SK-N-SH treated with all-trans-retinoic acid at 6 μM for 48 hours (cell line): ENCODE measurements around the gene LRP8.

Source experiments
- ARNTL ChIP-seq: fragments of 450-650 bp; formaldehyde crosslinking; IDR thresholded peaks from 2 replicates; pipeline ENCODE4 v1.5.0; 2020; ENCODE audit warnings: low read depth, mild to moderate bottlenecking, moderate library complexity, borderline replicate concordance
- CSDC2 ChIP-seq: fragments of 250-450 bp; sonication (Bioruptor Pico); IDR thresholded peaks from 2 replicates; pipeline ENCODE4 v1.5.0; 2020; ENCODE audit warnings: mild to moderate bottlenecking, moderate library complexity
- ESRRG ChIP-seq: fragments of 250-450 bp; sonication (Bioruptor Pico); IDR thresholded peaks from 2 replicates; pipeline ENCODE4 v1.6.1; 2021; ENCODE audit warnings: mild to moderate bottlenecking
- ISL1 ChIP-seq: fragments of 250-450 bp; sonication (Bioruptor Pico); IDR thresholded peaks from 2 replicates; pipeline ENCODE4 v2.1.2; 2022; ENCODE audit warnings: mild to moderate bottlenecking, moderate library complexity
- RARB ChIP-seq: fragments of 250-450 bp; sonication (Bioruptor Pico); IDR thresholded peaks from 2 replicates; pipeline ENCODE4 v1.8.0; 2021; ENCODE audit warnings: mild to moderate bottlenecking, moderate library complexity
- ZFP3 ChIP-seq: fragments of 250-450 bp; sonication (Bioruptor Pico); IDR thresholded peaks from 2 replicates; pipeline ENCODE4 v1.5.0; 2020; ENCODE audit warnings: mild to moderate bottlenecking, moderate library complexity
- ZFP30 ChIP-seq: fragments of 450-650 bp; formaldehyde crosslinking; IDR thresholded peaks from 2 replicates; pipeline ENCODE4 v1.5.0; 2022; ENCODE audit warnings: mild to moderate bottlenecking, moderate library complexity
- ZNF8 ChIP-seq: fragments of 450-650 bp; formaldehyde crosslinking; IDR thresholded peaks from 2 replicates; pipeline ENCODE4 v1.5.0; 2020; ENCODE audit warnings: mild to moderate bottlenecking, moderate library complexity
- TF ChIP-seq, protein P1 (sequence below): fragments of 250-450 bp; sonication (Bioruptor Pico); IDR thresholded peaks from 2 replicates; pipeline ENCODE4 v1.5.0; 2020; ENCODE audit warnings: mild to moderate bottlenecking, moderate library complexity
- TF ChIP-seq, protein P2 (sequence below): fragments of 250-450 bp; sonication (Bioruptor Pico); IDR thresholded peaks from 2 replicates; pipeline ENCODE4 v1.8.0; 2020; ENCODE audit warnings: mild to moderate bottlenecking, moderate library complexity, borderline replicate concordance

DNA sequence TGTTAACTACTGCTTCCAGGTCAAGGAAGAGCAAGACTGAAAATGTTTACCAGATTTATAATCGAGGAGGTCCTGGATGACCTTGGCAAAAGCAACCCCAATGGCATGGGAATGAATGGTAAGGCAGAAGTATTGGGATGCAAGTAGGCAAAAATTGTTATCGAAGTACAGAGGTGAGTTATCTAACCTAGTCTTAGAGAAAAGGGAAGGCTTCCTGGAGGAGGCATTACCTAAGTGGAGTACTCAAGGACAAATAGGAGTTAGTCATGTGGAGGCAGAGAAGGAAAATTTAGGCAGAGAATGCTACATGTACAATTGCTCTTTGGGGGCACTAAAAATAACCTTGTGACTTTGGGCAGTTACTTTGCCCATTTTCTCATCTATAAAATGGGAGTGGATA lies 86.0 kb downstream of the LRP8 start:
- TF ChIP-seq, protein P1, sequence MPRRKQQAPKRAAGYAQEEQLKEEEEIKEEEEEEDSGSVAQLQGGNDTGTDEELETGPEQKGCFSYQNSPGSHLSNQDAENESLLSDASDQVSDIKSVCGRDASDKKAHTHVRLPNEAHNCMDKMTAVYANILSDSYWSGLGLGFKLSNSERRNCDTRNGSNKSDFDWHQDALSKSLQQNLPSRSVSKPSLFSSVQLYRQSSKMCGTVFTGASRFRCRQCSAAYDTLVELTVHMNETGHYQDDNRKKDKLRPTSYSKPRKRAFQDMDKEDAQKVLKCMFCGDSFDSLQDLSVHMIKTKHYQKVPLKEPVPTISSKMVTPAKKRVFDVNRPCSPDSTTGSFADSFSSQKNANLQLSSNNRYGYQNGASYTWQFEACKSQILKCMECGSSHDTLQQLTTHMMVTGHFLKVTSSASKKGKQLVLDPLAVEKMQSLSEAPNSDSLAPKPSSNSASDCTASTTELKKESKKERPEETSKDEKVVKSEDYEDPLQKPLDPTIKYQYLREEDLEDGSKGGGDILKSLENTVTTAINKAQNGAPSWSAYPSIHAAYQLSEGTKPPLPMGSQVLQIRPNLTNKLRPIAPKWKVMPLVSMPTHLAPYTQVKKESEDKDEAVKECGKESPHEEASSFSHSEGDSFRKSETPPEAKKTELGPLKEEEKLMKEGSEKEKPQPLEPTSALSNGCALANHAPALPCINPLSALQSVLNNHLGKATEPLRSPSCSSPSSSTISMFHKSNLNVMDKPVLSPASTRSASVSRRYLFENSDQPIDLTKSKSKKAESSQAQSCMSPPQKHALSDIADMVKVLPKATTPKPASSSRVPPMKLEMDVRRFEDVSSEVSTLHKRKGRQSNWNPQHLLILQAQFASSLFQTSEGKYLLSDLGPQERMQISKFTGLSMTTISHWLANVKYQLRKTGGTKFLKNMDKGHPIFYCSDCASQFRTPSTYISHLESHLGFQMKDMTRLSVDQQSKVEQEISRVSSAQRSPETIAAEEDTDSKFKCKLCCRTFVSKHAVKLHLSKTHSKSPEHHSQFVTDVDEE = no peak
- no peak for TF ChIP-seq ZFP3 (CRISPR knock-in tag)
- no peak for TF ChIP-seq ZNF8
- TF ChIP-seq ZFP30 (CRISPR knock-in tag) = no peak
- TF ChIP-seq, protein P2, sequence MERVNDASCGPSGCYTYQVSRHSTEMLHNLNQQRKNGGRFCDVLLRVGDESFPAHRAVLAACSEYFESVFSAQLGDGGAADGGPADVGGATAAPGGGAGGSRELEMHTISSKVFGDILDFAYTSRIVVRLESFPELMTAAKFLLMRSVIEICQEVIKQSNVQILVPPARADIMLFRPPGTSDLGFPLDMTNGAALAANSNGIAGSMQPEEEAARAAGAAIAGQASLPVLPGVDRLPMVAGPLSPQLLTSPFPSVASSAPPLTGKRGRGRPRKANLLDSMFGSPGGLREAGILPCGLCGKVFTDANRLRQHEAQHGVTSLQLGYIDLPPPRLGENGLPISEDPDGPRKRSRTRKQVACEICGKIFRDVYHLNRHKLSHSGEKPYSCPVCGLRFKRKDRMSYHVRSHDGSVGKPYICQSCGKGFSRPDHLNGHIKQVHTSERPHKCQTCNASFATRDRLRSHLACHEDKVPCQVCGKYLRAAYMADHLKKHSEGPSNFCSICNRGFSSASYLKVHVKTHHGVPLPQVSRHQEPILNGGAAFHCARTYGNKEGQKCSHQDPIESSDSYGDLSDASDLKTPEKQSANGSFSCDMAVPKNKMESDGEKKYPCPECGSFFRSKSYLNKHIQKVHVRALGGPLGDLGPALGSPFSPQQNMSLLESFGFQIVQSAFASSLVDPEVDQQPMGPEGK (CRISPR knock-in tag) = no peak
- TF ChIP-seq ARNTL (CRISPR knock-in tag) = no peak
- no peak for TF ChIP-seq ISL1 (CRISPR knock-in tag)
- TF ChIP-seq RARB = no peak
- no peak for TF ChIP-seq ESRRG (CRISPR knock-in tag)
- no peak for TF ChIP-seq CSDC2 (CRISPR knock-in tag)
